Stimulated activated CD4-positive, alpha-beta T cell treated with anti-CD3 and anti-CD28 coated beads, Interleukin-2, amount 100 ng/mL, for 4 hours (primary cell): ENCODE measurements around the gene ORC6.
"Not testable (repeated sequence)": the region's sequence is repeated elsewhere in the genome, so short reads cannot be mapped to it uniquely, and the experiment has no call there.

Experiments
- DNase-seq: peaks from one replicate; pipeline ENCODE4 v3.0.0-alpha.2; 2020; ENCODE audit warnings: low read depth

ORC6 gene, protein sequence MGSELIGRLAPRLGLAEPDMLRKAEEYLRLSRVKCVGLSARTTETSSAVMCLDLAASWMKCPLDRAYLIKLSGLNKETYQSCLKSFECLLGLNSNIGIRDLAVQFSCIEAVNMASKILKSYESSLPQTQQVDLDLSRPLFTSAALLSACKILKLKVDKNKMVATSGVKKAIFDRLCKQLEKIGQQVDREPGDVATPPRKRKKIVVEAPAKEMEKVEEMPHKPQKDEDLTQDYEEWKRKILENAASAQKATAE

GRCh38 chr16:46689365-46690280 is at the start of gene ORC6:
ORC6 (plus strand) TSS chr16:46689659; CDS start chr16:46689706, 47 bp downstream.
- peak; percentile 94 for DNase-seq

- DNase-seq: no peak
Measured at GRCh38 chr16:46648656-46649055, 40.8 kb upstream of the ORC6 start.

GRCh38 chr16:46649588-46650253 is 39.7 kb upstream of the ORC6 start:
- DNase-seq: no peak

DNA sequence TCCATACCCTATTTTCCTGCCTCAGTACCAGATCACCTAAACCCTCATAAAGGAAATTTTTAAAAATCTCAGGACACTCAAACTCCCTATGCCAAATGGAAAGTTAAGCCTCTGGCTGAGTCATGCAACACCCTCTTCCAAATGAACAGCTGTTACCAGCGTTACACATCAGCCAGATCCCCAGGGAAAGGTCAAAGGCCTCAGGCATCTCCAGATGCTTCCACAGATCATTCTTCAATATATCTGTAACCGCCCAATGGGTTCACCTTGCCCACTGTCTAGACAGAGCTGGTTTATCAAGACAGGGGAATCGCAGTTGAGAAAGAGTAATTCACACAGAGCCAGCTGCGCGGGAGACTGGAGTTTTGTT is 39.2 kb upstream of the ORC6 start:
- DNase-seq: no peak

GRCh38 chr16:46651305-46651704 is 38.2 kb upstream of the ORC6 start:
- no peak for DNase-seq

- no peak for DNase-seq
Measured at GRCh38 chr16:46658925-46659324, 30.5 kb upstream of the ORC6 start.

DNA sequence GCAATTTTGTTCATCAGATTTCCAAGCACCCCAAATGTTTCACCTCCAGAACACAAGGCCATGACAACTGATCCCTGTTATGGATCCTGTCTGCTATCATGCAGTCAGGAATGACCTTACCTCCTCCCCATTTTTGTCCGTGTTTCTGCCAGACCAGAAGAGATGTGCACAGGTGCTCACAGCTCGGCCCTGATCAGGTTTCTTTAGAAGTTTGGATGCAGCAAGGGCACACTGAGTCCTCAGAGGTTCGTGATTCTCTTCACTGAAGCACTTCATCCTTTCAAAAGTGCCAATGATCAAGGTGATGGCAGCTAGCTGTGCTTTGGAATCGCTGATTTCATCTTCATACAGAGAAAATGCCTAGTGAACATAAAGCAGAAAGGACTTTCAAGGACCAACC is 27.3 kb upstream of the ORC6 start:
- DNase-seq: no peak

DNA sequence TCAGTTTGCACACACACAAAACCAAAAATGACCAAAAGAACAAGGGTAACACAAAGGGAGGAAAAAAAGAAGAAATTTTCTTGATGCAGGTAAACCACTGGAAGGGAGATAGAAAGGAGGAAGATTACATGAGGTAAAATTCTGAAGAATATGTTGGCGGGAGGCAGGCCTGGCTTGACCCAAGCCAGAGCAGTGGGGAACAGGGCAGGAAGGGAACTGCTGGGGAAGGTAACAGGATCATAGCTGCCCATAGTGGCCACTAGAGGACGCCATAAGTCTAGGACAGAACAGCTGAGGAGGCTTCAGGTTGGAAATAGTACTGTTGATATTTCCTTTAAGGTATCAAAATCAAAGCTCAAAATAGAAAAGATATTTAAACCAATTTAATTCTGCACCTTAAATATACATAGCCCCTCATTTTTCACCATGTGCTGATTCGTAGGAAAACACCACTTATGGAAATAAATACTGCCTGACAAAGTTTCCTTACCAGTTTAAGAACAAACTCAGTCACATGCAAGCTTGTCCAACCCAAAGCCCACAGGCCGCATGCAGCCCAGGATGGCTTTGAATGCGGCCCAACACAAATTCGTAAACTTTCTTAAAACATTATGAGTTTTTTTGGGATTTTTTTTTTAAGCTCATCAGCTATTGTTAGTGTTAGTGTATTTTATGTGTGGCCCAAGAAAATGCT is 16.0 kb upstream of the ORC6 start:
- DNase-seq: peak; percentile 7

GRCh38 chr16:46677943-46678342 is 11.5 kb upstream of the ORC6 start:
- DNase-seq: not testable (repeated sequence)

GRCh38 chr16:46681867-46682266 is 7.6 kb upstream of the ORC6 start:
- DNase-seq: not testable (repeated sequence)

DNA sequence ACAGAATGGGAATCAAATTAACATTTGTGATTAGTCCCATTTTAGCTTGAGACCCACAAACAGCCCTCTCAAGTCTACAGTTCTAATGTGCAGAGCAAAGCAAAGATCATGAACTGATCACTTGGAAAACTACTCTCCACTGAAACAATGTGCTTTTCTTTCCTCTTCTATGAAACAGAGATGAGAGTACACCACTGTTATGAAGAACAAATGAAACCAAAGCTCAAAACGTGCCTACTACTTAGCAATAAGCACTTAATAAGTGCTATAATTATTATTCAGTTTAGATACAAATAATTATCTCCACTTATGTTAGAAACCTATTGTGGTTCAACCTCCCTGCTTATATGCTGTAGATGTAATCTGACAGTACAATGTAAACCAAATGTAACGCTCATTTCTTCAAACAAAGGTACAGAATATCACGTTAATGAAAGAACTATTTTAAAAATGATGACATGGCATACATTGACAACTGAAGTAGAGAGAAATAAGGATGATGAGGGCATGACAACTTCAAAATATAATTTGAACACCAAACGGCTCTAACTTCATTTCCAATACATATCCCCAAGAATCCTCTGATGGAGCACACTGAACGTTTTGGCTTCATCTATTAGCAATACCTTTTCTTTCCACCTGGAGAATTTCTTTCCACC is 2.5 kb upstream of the ORC6 start:
- no peak for DNase-seq

GRCh38 chr16:46687486-46687885 is 2.0 kb upstream of the ORC6 start:
- DNase-seq: no peak

DNA sequence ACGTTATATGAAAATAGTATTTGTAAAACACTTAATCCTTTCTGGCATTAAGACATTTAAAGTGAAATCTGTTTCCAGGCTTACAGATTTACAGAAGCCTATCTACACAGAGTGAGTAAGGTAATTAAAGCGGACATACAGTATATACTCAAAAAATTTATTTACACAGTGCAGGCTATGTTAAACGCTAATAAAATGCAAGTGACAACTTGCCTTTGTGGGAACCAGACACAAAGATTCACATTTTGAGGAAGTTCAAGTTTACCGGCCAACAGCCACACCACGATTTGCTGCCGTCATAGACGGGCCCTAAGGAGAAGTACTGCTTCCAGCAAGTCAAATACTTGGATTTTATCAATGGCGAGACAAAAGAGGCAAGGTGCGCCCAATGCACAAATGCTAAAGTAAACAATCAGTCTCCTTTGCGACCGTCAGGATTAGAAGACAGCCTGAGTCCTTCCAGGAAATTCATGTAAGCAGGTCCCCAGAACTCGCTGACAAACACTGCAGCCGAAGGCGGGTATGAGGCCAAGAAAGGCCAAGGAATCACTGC is 1.3 kb upstream of the ORC6 start:
- no peak for DNase-seq

GRCh38 chr16:46688654-46689364 is 650 bp upstream of the ORC6 start, which contains the start of gene VPS35:
VPS35 (minus strand) TSS chr16:46689178; CDS start chr16:46689133, 45 bp downstream.
- DNase-seq: peak; percentile 99

- no peak for DNase-seq
Measured at GRCh38 chr16:46690281-46691178, 1.1 kb downstream of the ORC6 start.

GRCh38 chr16:46691726-46692125 is 2.3 kb downstream of the ORC6 start:
- no peak for DNase-seq

DNA sequence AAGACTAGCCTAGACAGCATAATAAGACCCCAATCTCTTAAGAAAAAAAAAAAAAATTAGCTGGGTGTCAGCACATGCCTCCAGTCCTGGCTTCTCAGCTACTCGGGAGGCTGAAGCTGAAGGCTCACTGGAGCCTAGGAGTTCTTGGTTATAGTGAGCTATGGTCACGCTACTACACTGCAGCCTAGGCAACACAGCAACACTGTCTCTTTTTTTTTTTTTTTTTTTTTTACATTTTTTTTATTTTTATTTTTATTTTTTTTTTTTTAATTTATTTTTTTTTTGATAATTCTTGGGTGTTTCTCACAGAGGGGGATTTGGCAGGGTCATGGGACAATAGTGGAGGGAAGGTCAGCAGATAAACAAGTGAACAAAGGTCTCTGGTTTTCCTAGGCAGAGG is 4.1 kb downstream of the ORC6 start:
- no peak for DNase-seq

- no peak for DNase-seq
Measured at GRCh38 chr16:46695937-46696336, 6.5 kb downstream of the ORC6 start.

GRCh38 chr16:46696957-46697356 is 7.5 kb downstream of the ORC6 start:
- DNase-seq: no peak

DNA sequence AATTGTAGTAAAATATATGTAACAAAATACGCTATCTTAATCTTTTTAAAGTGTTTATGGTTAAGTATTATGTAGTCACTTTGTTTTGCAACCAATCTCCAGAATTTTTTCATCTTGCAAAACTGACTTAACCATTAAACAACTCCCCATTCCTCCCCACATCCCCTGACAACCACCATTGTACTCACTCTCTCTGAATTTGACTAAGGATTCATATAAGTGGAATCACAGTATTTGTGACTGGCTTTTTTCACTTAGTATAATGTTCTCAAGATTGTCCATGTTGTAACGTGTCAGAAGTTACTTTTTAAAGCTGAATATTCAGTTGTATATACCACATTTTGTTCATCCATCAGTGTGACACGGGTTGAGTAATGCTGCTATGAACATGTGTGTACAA is 10.6 kb downstream of the ORC6 start:
- no peak for DNase-seq
